Calu3 (cell line): ENCODE results near the gene GPR84. TPM values are rescaled to one million over a fixed set of nuclear protein-coding genes. Genes with fewer than 3 reads are reported as not detected.

Experiments
- BruUV-seq: library from RNA; stranded (reverse); fragments of 400-500 nt; replicated peaks from 2 replicates; lab custom pipeline; 2021; lab: Mats Ljungman, UMichigan
- CTCF ChIA-PET: fragments of 300-600 bp; sonication (Branson Sonifier 250); formaldehyde crosslinking; loops from one replicate; lab custom pipeline; 2022; ENCODE audit warnings: antibody characterized with exemption; lab: Charles Lee
- DNase-seq: peaks from one replicate; pipeline ENCODE4 v3.0.0; 2022
- H3K27ac Mint-ChIP-seq: one replicate; pipeline ENCODE4 v1.8.0; 2022; ENCODE audit warnings: mixed read lengths; ENCODE audit not compliant: unreplicated experiment
- H3K27me3 Mint-ChIP-seq: one replicate; pipeline ENCODE4 v1.8.0; 2022; ENCODE audit warnings: mixed read lengths; ENCODE audit not compliant: unreplicated experiment
- H3K36me3 Mint-ChIP-seq: one replicate; pipeline ENCODE4 v1.8.0; 2022; ENCODE audit warnings: mild to moderate bottlenecking, moderate library complexity, mixed read lengths; ENCODE audit not compliant: insufficient read depth, unreplicated experiment
- H3K4me1 Mint-ChIP-seq: one replicate; pipeline ENCODE4 v1.8.0; 2022; ENCODE audit warnings: mild to moderate bottlenecking, low read depth, mixed read lengths; ENCODE audit not compliant: unreplicated experiment
- H3K4me3 Mint-ChIP-seq: one replicate; pipeline ENCODE4 v1.8.0; 2022; ENCODE audit warnings: mild to moderate bottlenecking, low read depth, moderate library complexity, mixed read lengths; ENCODE audit not compliant: unreplicated experiment
- H3K9me3 Mint-ChIP-seq: one replicate; pipeline ENCODE4 v1.8.0; 2022; ENCODE audit warnings: low read depth, mixed read lengths; ENCODE audit not compliant: unreplicated experiment
- CTCF ChIP-seq: fragments of 200-600 bp; IDR thresholded peaks from one replicate; pipeline ENCODE4 v1.8.0; 2022; ENCODE audit warnings: antibody characterized with exemption; ENCODE audit not compliant: unreplicated experiment
- intact Hi-C: fragments of 100-400 bp; cut with micrococcal nuclease; formaldehyde crosslinking; loops from one replicate; pipeline ENCODE4 v1.10.0; 2022; ENCODE audit not compliant: unreplicated experiment
- total RNA-seq: library from RNA; stranded (reverse); gene quantifications from 2 replicates; pipeline ENCODE4 v1.2.3, GENCODE V29; 2022

Gene GPR84
- total RNA-seq, 1 experiment from 2014 or later, result not detected

GRCh38 chr12:54360717-54361456, 3.4 kb downstream of the GPR84 start:
- DNase-seq, result peak; percentile 89
- H3K4me3 Mint-ChIP-seq, result no peak overlapping the region
- BruUV-seq, result no TSS peak
- H3K27ac Mint-ChIP-seq, result peak overlapping the region; percentile 34
- intact Hi-C loops, result loop anchor here (1.0 to 10.0 kb wide), 3 partner anchors 67 to 140 kb away; no protein-coding TSS in a partner anchor
- H3K36me3 Mint-ChIP-seq, result no peaks in the 10 kb centered on the region
- H3K9me3 Mint-ChIP-seq, result no peaks in the 10 kb centered on the region
- H3K4me1 Mint-ChIP-seq, result peaks cover 8% of the 10 kb centered on the region
- H3K27me3 Mint-ChIP-seq, result peaks cover 25% of the 10 kb centered on the region
- TF ChIP-seq CTCF, result peak; percentile 86
- CTCF ChIA-PET, result interaction anchor here (0.6 to 3.5 kb wide), 3 partner anchors 10 to 109 kb away, joined by 3 to 13 read pairs (median 13); no protein-coding TSS in a partner anchor

GRCh38 chr12:54359762-54360351, 4.4 kb downstream of the GPR84 start:
- CTCF ChIA-PET, result interaction anchor here (0.6 to 3.5 kb wide), 13 partner anchors 9 to 364 kb away, joined by 3 to 13 read pairs (median 8); partner anchors contain the start of genes CBX5 and COPZ1
- Mint-ChIP-seq H3K4me1 (peaks cover 8% of the 10 kb centered on the region), H3K36me3 (no peaks in the 10 kb centered on the region), H3K27ac (no peak overlapping the region), H3K4me3 (no peak overlapping the region), H3K27me3 (peaks cover 24% of the 10 kb centered on the region), H3K9me3 (no peaks in the 10 kb centered on the region)
- intact Hi-C loops, result loop anchor here (2.0 to 10.0 kb wide), 3 partner anchors 35 to 139 kb away; partner anchors contain the start of gene COPZ1
- DNase-seq, result no peak
- TF ChIP-seq CTCF, result no peak
- TSS peak; percentile 77 for BruUV-seq

GRCh38 chr12:54358945-54359761, 5.1 kb downstream of the GPR84 start:
- no peak overlapping the region for H3K4me3 Mint-ChIP-seq
- H3K27me3 Mint-ChIP-seq, result peaks cover 17% of the 10 kb centered on the region
- peaks cover under 1% of the 10 kb centered on the region for H3K36me3 Mint-ChIP-seq
- peak; percentile 96 for DNase-seq
- peaks cover 8% of the 10 kb centered on the region for H3K4me1 Mint-ChIP-seq
- intact Hi-C loops, result loop anchor here (2.0 kb wide), 1 partner anchor 34 kb away; the partner anchor contains the start of gene COPZ1
- TF ChIP-seq CTCF, result no peak
- CTCF ChIA-PET, result interaction anchor here (0.6 to 3.5 kb wide), 18 partner anchors 10 to 364 kb away, joined by 3 to 13 read pairs (median 6); partner anchors contain the start of genes CBX5 and COPZ1
- H3K9me3 Mint-ChIP-seq, result no peaks in the 10 kb centered on the region
- H3K27ac Mint-ChIP-seq, result no peak overlapping the region
- no TSS peak for BruUV-seq
